Smooth muscle cell (in vitro differentiated cells): ENCODE results near the gene CD28. TPM values are rescaled to one million over a fixed set of nuclear protein-coding genes. Genes with fewer than 3 reads are reported as not detected.

Source experiments
- DNase-seq: peaks from one replicate; lab custom pipeline; 2025; ENCODE audit not compliant: unreplicated experiment; lab: John Stamatoyannopoulos, UW
- H2AFZ ChIP-seq: fragments of 200-600 bp; sonication (generic); 2 replicates; pipeline ENCODE4 v1.6.0; 2016; ENCODE audit warnings: antibody characterized with exemption, low read depth, mild to moderate bottlenecking
- H3F3A ChIP-seq: fragments of 200-600 bp; sonication (generic); 2 replicates; pipeline ENCODE4 v1.6.0; 2017; ENCODE audit warnings: antibody characterized with exemption, low read depth
- H3K27ac ChIP-seq: fragments of 200-600 bp; sonication (generic); 2 replicates; pipeline ENCODE4 v1.5.1; 2016; ENCODE audit warnings: low read depth, mild to moderate bottlenecking
- H3K27me3 ChIP-seq: fragments of 200-600 bp; sonication (generic); 2 replicates; pipeline ENCODE4 v1.6.1; 2016; ENCODE audit warnings: low read depth, mild to moderate bottlenecking
- H3K36me3 ChIP-seq: fragments of 200-600 bp; sonication (generic); 2 replicates; pipeline ENCODE4 v1.5.1; 2016; ENCODE audit warnings: low read depth
- H3K4me1 ChIP-seq: fragments of 200-600 bp; sonication (generic); 2 replicates; pipeline ENCODE4 v1.5.1; 2016; ENCODE audit warnings: low read depth
- H3K4me2 ChIP-seq: fragments of 200-600 bp; sonication (generic); 2 replicates; pipeline ENCODE4 v1.6.0; 2016; ENCODE audit warnings: mild to moderate bottlenecking
- H3K4me3 ChIP-seq: fragments of 200-600 bp; sonication (generic); 2 replicates; pipeline ENCODE4 v1.5.1; 2016; ENCODE audit warnings: mild to moderate bottlenecking
- H3K79me2 ChIP-seq: fragments of 200-600 bp; sonication (generic); 2 replicates; pipeline ENCODE4 v1.6.0; 2016; ENCODE audit warnings: low read depth, mild to moderate bottlenecking
- H3K9ac ChIP-seq: fragments of 200-600 bp; sonication (generic); 2 replicates; pipeline ENCODE4 v1.6.0; 2016; ENCODE audit warnings: low read depth
- H3K9me3 ChIP-seq: fragments of 200-600 bp; sonication (generic); replicated peaks from 2 replicates; pipeline ENCODE4 v1.5.1; 2016; ENCODE audit warnings: low read depth
- H4K20me1 ChIP-seq: fragments of 200-600 bp; sonication (generic); 2 replicates; pipeline ENCODE4 v1.6.0; 2016; ENCODE audit warnings: low read depth
- CTCF ChIP-seq: fragments of 200-600 bp; sonication (generic); IDR thresholded peaks from 2 replicates; pipeline ENCODE4 v1.5.1; 2017; ENCODE audit warnings: borderline replicate concordance, mild to moderate bottlenecking, antibody characterized with exemption; ENCODE audit not compliant: insufficient read depth, poor library complexity, severe bottlenecking
- WGBS: methylation state at CpG from one replicate; pipeline ENCODE4 v1.1.7; 2016; ENCODE audit warnings: low lambda C conversion rate; 5-methylcytosine and 5-hydroxymethylcytosine counted together
- polyA plus RNA-seq: library from polyadenylated mRNA; unstranded; fragments of >200 nt; fragmentation: Nextera tagmentation; extraction: Ambion mirVana; gene quantifications from 2 replicates; pipeline ENCODE4 v1.2.1, GENCODE V29; 2016
- total RNA-seq: library from RNA; depleted of rRNA; stranded (reverse); fragments of >200 nt; gene quantifications from 2 replicates; pipeline ENCODE4 v1.2.3, GENCODE V29; 2014

CD28 gene
- total and polyA plus RNA-seq, 2 experiments from 2014 or later = not detected

- Histone ChIP-seq H3K9me3 (no peaks in the 10 kb centered on the region), H2AFZ (no peak overlapping the region), H3K9ac (no peak overlapping the region), H3K27ac (no peak overlapping the region), H3F3A (no peaks in the 10 kb centered on the region), H3K27me3 (no peaks in the 10 kb centered on the region), H3K4me3 (no peak overlapping the region), H3K36me3 (no peaks in the 10 kb centered on the region), H3K4me2 (no peak overlapping the region), H4K20me1 (no peaks in the 10 kb centered on the region), H3K4me1 (no peaks in the 10 kb centered on the region), H3K79me2 (no peaks in the 10 kb centered on the region)
- TF ChIP-seq CTCF = no peak
- WGBS = 0% methylated on average over 1 of the region's 1 CpG
- no peak for DNase-seq
Observed at GRCh38 chr2:203662487-203662886, 44.0 kb upstream of the CD28 start.

GRCh38 chr2:203662951-203663350, 43.5 kb upstream of the CD28 start:
- Histone ChIP-seq H3K79me2 (no peaks in the 10 kb centered on the region), H4K20me1 (no peaks in the 10 kb centered on the region), H3K4me1 (no peaks in the 10 kb centered on the region), H3F3A (no peaks in the 10 kb centered on the region), H3K27ac (no peak overlapping the region), H2AFZ (no peak overlapping the region), H3K4me2 (no peak overlapping the region), H3K36me3 (no peaks in the 10 kb centered on the region), H3K27me3 (no peaks in the 10 kb centered on the region), H3K9me3 (no peaks in the 10 kb centered on the region), H3K4me3 (no peak overlapping the region), H3K9ac (no peak overlapping the region)
- DNase-seq = no peak
- TF ChIP-seq CTCF = no peak

GRCh38 chr2:203664029-203664755, 42.2 kb upstream of the CD28 start:
- Histone ChIP-seq H3K4me1 (no peaks in the 10 kb centered on the region), H3K36me3 (no peaks in the 10 kb centered on the region), H3F3A (no peaks in the 10 kb centered on the region), H3K79me2 (no peaks in the 10 kb centered on the region), H3K9ac (no peak overlapping the region), H2AFZ (no peak overlapping the region), H3K4me2 (no peak overlapping the region), H3K27ac (no peak overlapping the region), H3K27me3 (no peaks in the 10 kb centered on the region), H3K9me3 (no peaks in the 10 kb centered on the region), H4K20me1 (no peaks in the 10 kb centered on the region), H3K4me3 (no peak overlapping the region)
- TF ChIP-seq CTCF = no peak
- no peak for DNase-seq
- 83% methylated on average over 7 of the region's 7 CpGs for WGBS

GRCh38 chr2:203667838-203668237, 38.6 kb upstream of the CD28 start:
- Histone ChIP-seq H3K9me3 (no peaks in the 10 kb centered on the region), H3K27me3 (no peaks in the 10 kb centered on the region), H3K4me1 (no peaks in the 10 kb centered on the region), H3K4me2 (no peak overlapping the region), H2AFZ (no peak overlapping the region), H3K27ac (no peak overlapping the region), H3K9ac (no peak overlapping the region), H3K4me3 (no peak overlapping the region), H3K36me3 (no peaks in the 10 kb centered on the region), H3K79me2 (no peaks in the 10 kb centered on the region), H3F3A (no peaks in the 10 kb centered on the region), H4K20me1 (no peaks in the 10 kb centered on the region)
- WGBS = 95% methylated on average over 2 of the region's 2 CpGs
- TF ChIP-seq CTCF = no peak
- DNase-seq = no peak
